ENCODE measurements around the gene RPL28. TPM values are rescaled to one million over a fixed set of nuclear protein-coding genes. Genes with fewer than 3 reads are reported as not detected.

Gene RPL28
- total and polyA plus RNA-seq, 2 of the 13 experiments (the other 11 are each of a cell fraction or from before 2014, with no cell fraction given), result 105 to 420 TPM

DNA sequence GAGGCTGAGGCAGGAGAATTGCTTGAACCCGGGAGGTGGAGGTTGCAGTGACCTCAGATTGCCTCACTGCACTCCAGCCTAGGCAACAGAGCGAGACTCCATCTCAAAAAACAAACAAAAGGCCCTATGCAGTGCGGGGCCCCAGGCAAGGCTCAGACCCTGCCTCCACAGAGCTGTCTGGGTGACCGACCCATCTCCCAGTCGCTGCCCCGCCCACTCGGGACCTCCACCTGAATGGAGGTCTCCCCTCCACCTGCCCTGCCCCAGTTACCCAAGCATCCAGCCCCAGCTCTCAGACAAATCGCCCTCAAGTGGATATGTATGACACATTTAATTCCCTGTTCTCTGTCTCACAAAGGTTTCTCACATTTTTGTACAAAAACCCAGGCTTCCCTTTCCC, 20.5 kb upstream of the RPL28 start (continued):
- TF ChIP-seq CC2D1A (CRISPR knock-in tag; IDR thresholded peaks at IDR 0.05) (no peak), ZSCAN30 (CRISPR knock-in tag; IDR thresholded peaks at IDR 0.05) (no peak), ZNF253 (CRISPR knock-in tag; IDR thresholded peaks at IDR 0.05; ENCODE audit: borderline replicate concordance) (no peak), ZSCAN12 (CRISPR knock-in tag; IDR thresholded peaks at IDR 0.05) (no peak), ZNF652 (CRISPR knock-in tag; IDR thresholded peaks at IDR 0.05; ENCODE audit: borderline replicate concordance, low read depth) (no peak), ZNF432 (CRISPR knock-in tag; IDR thresholded peaks at IDR 0.05; ENCODE audit: borderline replicate concordance) (no peak), MAF1 (CRISPR knock-in tag; IDR thresholded peaks at IDR 0.05; ENCODE audit: borderline replicate concordance) (no peak), ZFP36 (IDR thresholded peaks at IDR 0.05; ENCODE audit: borderline replicate concordance, low read depth, low read length, partially characterized antibody) (no peak)

- POLR2A ChIA-PET, result no interaction called here
- BruUV-seq (replicated peaks), result no TSS peak
- FAIRE-seq (no peak), DNase-seq (ENCODE audit: low spot score) (no peak), ATAC-seq (no peak)
- Histone ChIP-seq H3K79me2 (ENCODE audit: insufficient read depth, low read length) (no peaks in the 10 kb centered on the region), H2AFZ (ENCODE audit: low read length) (no peak overlapping the region), H4K20me1 (ENCODE audit: insufficient read depth, low read length) (no peaks in the 10 kb centered on the region), H3K4me1 (ENCODE audit: insufficient read depth, low read length) (peaks cover 27% of the 10 kb centered on the region), H3K4me2 (ENCODE audit: low read depth, low read length) (no peak overlapping the region), H3K9ac (ENCODE audit: insufficient read depth, low read depth, low read length) (no peak overlapping the region), H3K9me3 (ENCODE audit: low read length) (no peaks in the 10 kb centered on the region), H3K27ac (ENCODE audit: extremely low read length, insufficient read depth, low read length) (no peak overlapping the region), H3K4me3 (replicated peaks in 1 of 3; ENCODE audit: insufficient read depth in 1 of 3, low read depth in 2 of 3, low read length in 3 of 3) (no peak overlapping the region), H3K36me3 (replicated peaks in 1 of 2; ENCODE audit: control insufficient read depth in 1 of 2, insufficient read depth in 2 of 2, low read length in 2 of 2) (no peaks in the 10 kb centered on the region), H3K27me3 (ENCODE audit: control insufficient read depth in 1 of 2, insufficient read depth in 2 of 2, low read length in 2 of 2) (peaks cover 7 to 31% of the 10 kb centered on the region in 2 experiments; a peak in 4 of 5 replicates)
- in situ Hi-C loops (cut with HindIII; ENCODE audit: extremely low pct_ligation_motif_present, low pct_unique_long_range_greater_than_20kb), result no loop called here
- WGBS (ENCODE audit: low lambda C conversion rate), result 83% methylated on average over 11 of the region's 19 CpGs
- intact Hi-C loops (cut with micrococcal nuclease; ENCODE audit: unreplicated experiment), result no loop called here
- CTCF ChIA-PET (ENCODE audit: low intra/inter-chr PET ratio, low total read pairs), result no interaction called here
- no peak for TF ChIP-seq ARID2 (CRISPR knock-in tag; IDR thresholded peaks at IDR 0.05; ENCODE audit: borderline replicate concordance)
- no peak for TF ChIP-seq ZNF326 (CRISPR knock-in tag; IDR thresholded peaks at IDR 0.05; ENCODE audit: borderline replicate concordance)
- TF ChIP-seq, protein P1, sequence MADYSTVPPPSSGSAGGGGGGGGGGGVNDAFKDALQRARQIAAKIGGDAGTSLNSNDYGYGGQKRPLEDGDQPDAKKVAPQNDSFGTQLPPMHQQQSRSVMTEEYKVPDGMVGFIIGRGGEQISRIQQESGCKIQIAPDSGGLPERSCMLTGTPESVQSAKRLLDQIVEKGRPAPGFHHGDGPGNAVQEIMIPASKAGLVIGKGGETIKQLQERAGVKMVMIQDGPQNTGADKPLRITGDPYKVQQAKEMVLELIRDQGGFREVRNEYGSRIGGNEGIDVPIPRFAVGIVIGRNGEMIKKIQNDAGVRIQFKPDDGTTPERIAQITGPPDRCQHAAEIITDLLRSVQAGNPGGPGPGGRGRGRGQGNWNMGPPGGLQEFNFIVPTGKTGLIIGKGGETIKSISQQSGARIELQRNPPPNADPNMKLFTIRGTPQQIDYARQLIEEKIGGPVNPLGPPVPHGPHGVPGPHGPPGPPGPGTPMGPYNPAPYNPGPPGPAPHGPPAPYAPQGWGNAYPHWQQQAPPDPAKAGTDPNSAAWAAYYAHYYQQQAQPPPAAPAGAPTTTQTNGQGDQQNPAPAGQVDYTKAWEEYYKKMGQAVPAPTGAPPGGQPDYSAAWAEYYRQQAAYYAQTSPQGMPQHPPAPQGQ (CRISPR knock-in tag; IDR thresholded peaks at IDR 0.05; ENCODE audit: borderline replicate concordance), result no peak
- TF ChIP-seq, protein P2, sequence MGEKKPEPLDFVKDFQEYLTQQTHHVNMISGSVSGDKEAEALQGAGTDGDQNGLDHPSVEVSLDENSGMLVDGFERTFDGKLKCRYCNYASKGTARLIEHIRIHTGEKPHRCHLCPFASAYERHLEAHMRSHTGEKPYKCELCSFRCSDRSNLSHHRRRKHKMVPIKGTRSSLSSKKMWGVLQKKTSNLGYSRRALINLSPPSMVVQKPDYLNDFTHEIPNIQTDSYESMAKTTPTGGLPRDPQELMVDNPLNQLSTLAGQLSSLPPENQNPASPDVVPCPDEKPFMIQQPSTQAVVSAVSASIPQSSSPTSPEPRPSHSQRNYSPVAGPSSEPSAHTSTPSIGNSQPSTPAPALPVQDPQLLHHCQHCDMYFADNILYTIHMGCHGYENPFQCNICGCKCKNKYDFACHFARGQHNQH (CRISPR knock-in tag; IDR thresholded peaks at IDR 0.05), result no peak
- no peak for TF ChIP-seq ZNF224 (CRISPR knock-in tag; IDR thresholded peaks at IDR 0.05)
- TF ChIP-seq, protein P3, sequence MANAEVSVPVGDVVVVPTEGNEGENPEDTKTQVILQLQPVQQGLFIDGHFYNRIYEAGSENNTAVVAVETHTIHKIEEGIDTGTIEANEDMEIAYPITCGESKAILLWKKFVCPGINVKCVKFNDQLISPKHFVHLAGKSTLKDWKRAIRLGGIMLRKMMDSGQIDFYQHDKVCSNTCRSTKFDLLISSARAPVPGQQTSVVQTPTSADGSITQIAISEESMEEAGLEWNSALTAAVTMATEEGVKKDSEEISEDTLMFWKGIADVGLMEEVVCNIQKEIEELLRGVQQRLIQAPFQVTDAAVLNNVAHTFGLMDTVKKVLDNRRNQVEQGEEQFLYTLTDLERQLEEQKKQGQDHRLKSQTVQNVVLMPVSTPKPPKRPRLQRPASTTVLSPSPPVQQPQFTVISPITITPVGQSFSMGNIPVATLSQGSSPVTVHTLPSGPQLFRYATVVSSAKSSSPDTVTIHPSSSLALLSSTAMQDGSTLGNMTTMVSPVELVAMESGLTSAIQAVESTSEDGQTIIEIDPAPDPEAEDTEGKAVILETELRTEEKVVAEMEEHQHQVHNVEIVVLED (CRISPR knock-in tag; IDR thresholded peaks at IDR 0.05; ENCODE audit: borderline replicate concordance), result no peak
- TF ChIP-seq ZBTB43 (CRISPR knock-in tag; conservative IDR thresholded peaks at IDR 0.05), result no peak
- TF ChIP-seq CBX1 (IDR thresholded peaks at IDR 0.05; ENCODE audit: low read depth), result no peak
- TF ChIP-seq ZNF451 (CRISPR knock-in tag; IDR thresholded peaks at IDR 0.05), result no peak
These were observed 19.8 kb upstream of the RPL28 start for GRCh38 chr19:55365964-55366363.

Measured in HepG2 (cell line).